H1 (cell line): ENCODE data around the gene PDE6B. TPM values are rescaled to one million over a fixed set of nuclear protein-coding genes. Genes with fewer than 3 reads are reported as not detected.

Experiments used
- CTCF ChIA-PET: fragments of 300-600 bp; sonication (Branson Sonifier 250); formaldehyde crosslinking; loops from one replicate; lab custom pipeline; 2021; ENCODE audit not compliant: partially characterized antibody; lab: Charles Lee
- POLR2A ChIA-PET: fragments of 300-600 bp; sonication (Branson Sonifier 250); formaldehyde crosslinking; loops from one replicate; lab custom pipeline; 2021; ENCODE audit warnings: inconsistent platforms; ENCODE audit not compliant: partially characterized antibody; lab: Charles Lee
- DNase-seq, 2 experiments: peaks; one replicate each; pipeline versions ENCODE4 v3.0.0 to v3.0.0-alpha.2; 2010 to 2022; ENCODE audit warnings: low spot score in 2 of 2, low read depth in 1 of 2, mixed read lengths in 1 of 2
- FAIRE-seq: peaks from 2 replicates; lab custom pipeline; 2011; peaks lifted over from hg19 to GRCh38; lab: Jason Lieb, UNC
- H2AFZ ChIP-seq: 2 replicates; pipeline ENCODE4 v1.8.1; 2012; ENCODE audit warnings: low read length, inconsistent platforms
- H2AK5ac ChIP-seq: 2 replicates; pipeline ENCODE4 v1.6.1; 2013; ENCODE audit warnings: low read depth, low read length
- H2BK120ac ChIP-seq: replicated peaks from 2 replicates; pipeline ENCODE3; 2013; ENCODE audit warnings: low read depth, low read length, inconsistent platforms
- H2BK12ac ChIP-seq: 2 replicates; pipeline ENCODE4 v1.6.1; 2013; ENCODE audit warnings: low read depth, low read length
- H2BK15ac ChIP-seq: 2 replicates; pipeline ENCODE4 v1.6.1; 2013; ENCODE audit warnings: low read length
- H2BK20ac ChIP-seq: 2 replicates; pipeline ENCODE4 v1.6.1; 2013; ENCODE audit warnings: low read length
- H2BK5ac ChIP-seq: 2 replicates; pipeline ENCODE4 v1.6.1; 2013; ENCODE audit warnings: low read depth, low read length
- H3K14ac ChIP-seq: 2 replicates; pipeline ENCODE4 v1.6.1; 2013; ENCODE audit warnings: inconsistent platforms; ENCODE audit not compliant: insufficient read length
- H3K18ac ChIP-seq: 2 replicates; pipeline ENCODE4 v1.6.1; 2013; ENCODE audit warnings: low read length; ENCODE audit errors: extremely low read depth
- H3K23ac ChIP-seq: 2 replicates; pipeline ENCODE4 v1.6.1; 2013; ENCODE audit warnings: inconsistent platforms; ENCODE audit not compliant: insufficient read length
- H3K23me2 ChIP-seq: 2 replicates; pipeline ENCODE4 v1.6.1; 2013; ENCODE audit warnings: low read depth, low read length
- H3K27ac ChIP-seq: 2 replicates; pipeline ENCODE4 v1.6.1; 2011; ENCODE audit warnings: low read depth, low read length, inconsistent platforms
- H3K27me3 ChIP-seq, 4 experiments: replicated peaks in 1 of 4; 1 replicate in 1 of 4; 2 replicates in 3 of 4; pipeline versions ENCODE4 v1.6.1 to v1.8.1; 2011 to 2013; ENCODE audit warnings: low read length in 3 of 4, mild to moderate bottlenecking in 3 of 4, inconsistent platforms in 2 of 4, mixed read lengths in 2 of 4, moderate library complexity in 1 of 4; ENCODE audit not compliant: control insufficient read depth in 3 of 4, insufficient read depth in 3 of 4; ENCODE audit errors: extremely low read depth in 1 of 4
- H3K36me3 ChIP-seq, 4 experiments: 2 replicates each; pipeline versions ENCODE4 v1.6.1 to v1.8.1; 2011 to 2013; ENCODE audit warnings: mild to moderate bottlenecking in 4 of 4, low read length in 3 of 4, moderate library complexity in 2 of 4, control low read depth in 1 of 4, inconsistent platforms in 1 of 4; ENCODE audit not compliant: insufficient read depth in 4 of 4, control insufficient read depth in 2 of 4
- H3K4ac ChIP-seq: replicated peaks from 2 replicates; pipeline ENCODE3; 2013; ENCODE audit warnings: low read length, low read depth, mixed read lengths, inconsistent platforms; ENCODE audit not compliant: insufficient read length
- H3K4me1 ChIP-seq, 4 experiments: replicated peaks in 1 of 4; 1 replicate in 1 of 4; 2 replicates in 3 of 4; pipeline versions ENCODE4 v1.6.1 to v1.8.1; 2011 to 2013; ENCODE audit warnings: low read length in 3 of 4, inconsistent platforms in 2 of 4, mixed read lengths in 1 of 4; ENCODE audit not compliant: insufficient read depth in 4 of 4, control insufficient read depth in 3 of 4
- H3K4me2 ChIP-seq, 2 experiments: 2 replicates each; pipeline versions ENCODE4 v1.6.1 to v1.8.1; 2011 to 2013; ENCODE audit warnings: low read depth in 2 of 2, low read length in 2 of 2, control low read depth in 1 of 2, inconsistent platforms in 1 of 2, mild to moderate bottlenecking in 1 of 2; ENCODE audit not compliant: insufficient read depth in 1 of 2
- H3K4me3 ChIP-seq, 4 experiments: fragments of 200-600, 300-600 bp in 1 of 4; sonication (generic), shearing (Covaris generic), sonication (Bioruptor Twin) in 1 of 4; 2 replicates each; pipeline versions ENCODE4 v1.5.1 to v1.8.1; 2011 to 2016; ENCODE audit warnings: low read length in 4 of 4, low read depth in 3 of 4, control low read depth in 2 of 4, inconsistent platforms in 2 of 4, mild to moderate bottlenecking in 2 of 4, mixed read lengths in 1 of 4, moderate library complexity in 1 of 4; ENCODE audit not compliant: insufficient read depth in 2 of 4; ENCODE audit errors: extremely low read depth in 1 of 4
- H3K56ac ChIP-seq: replicated peaks from 2 replicates; pipeline ENCODE3; 2013; ENCODE audit warnings: low read depth, mild to moderate bottlenecking, mixed read lengths, low read length, inconsistent platforms; ENCODE audit not compliant: insufficient read length
- H3K79me1 ChIP-seq: 2 replicates; pipeline ENCODE4 v1.6.1; 2013; ENCODE audit warnings: low read depth, low read length, control low read depth
- H3K79me2 ChIP-seq, 2 experiments: 2 replicates each; pipeline versions ENCODE4 v1.6.1 to v1.8.1; 2012 to 2013; ENCODE audit warnings: low read length in 2 of 2, mild to moderate bottlenecking in 2 of 2, inconsistent platforms in 1 of 2; ENCODE audit not compliant: insufficient read depth in 2 of 2, control insufficient read depth in 1 of 2
- H3K9ac ChIP-seq, 4 experiments: replicated peaks in 1 of 4; 1 replicate in 1 of 4; 2 replicates in 3 of 4; pipeline versions ENCODE4 v1.6.1 to v1.8.1; 2011 to 2013; ENCODE audit warnings: low read depth in 3 of 4, low read length in 3 of 4, control low read depth in 2 of 4, mild to moderate bottlenecking in 2 of 4, moderate library complexity in 2 of 4, inconsistent platforms in 1 of 4; ENCODE audit errors: extremely low read depth in 1 of 4
- H3K9me3 ChIP-seq, 2 experiments: 2 replicates each; pipeline versions ENCODE4 v1.6.1 to v1.8.1; 2012 to 2013; ENCODE audit warnings: mild to moderate bottlenecking in 2 of 2, moderate library complexity in 2 of 2, control low read depth in 1 of 2, inconsistent platforms in 1 of 2, low read depth in 1 of 2, low read length in 1 of 2, mixed read lengths in 1 of 2; ENCODE audit not compliant: insufficient read depth in 2 of 2
- H4K20me1 ChIP-seq, 2 experiments: replicated peaks in 1 of 2; 2 replicates each; pipeline versions ENCODE3 to v1.8.1; 2011 to 2013; ENCODE audit warnings: inconsistent platforms in 2 of 2, low read length in 2 of 2, mild to moderate bottlenecking in 1 of 2; ENCODE audit not compliant: insufficient read depth in 2 of 2, control insufficient read depth in 1 of 2
- H4K5ac ChIP-seq: 2 replicates; pipeline ENCODE4 v1.6.1; 2013; ENCODE audit warnings: low read length, low read depth, mixed read lengths, inconsistent platforms; ENCODE audit not compliant: insufficient read length
- H4K8ac ChIP-seq: 2 replicates; pipeline ENCODE4 v1.8.0; 2013; ENCODE audit warnings: mild to moderate bottlenecking, moderate library complexity, low read length, inconsistent platforms; ENCODE audit not compliant: insufficient read depth; ENCODE audit errors: extremely low read depth
- H4K91ac ChIP-seq: replicated peaks from 2 replicates; pipeline ENCODE3; 2013; ENCODE audit warnings: low read length, mixed read lengths, inconsistent platforms; ENCODE audit not compliant: insufficient read length
- CHD1 ChIP-seq: IDR thresholded peaks from 2 replicates; pipeline ENCODE4 v1.6.1; 2012; ENCODE audit warnings: low read depth, low read length, improper control_type of control experiment
- E2F6 ChIP-seq: IDR thresholded peaks from 2 replicates; pipeline ENCODE4 v1.6.1; 2012; ENCODE audit warnings: inconsistent platforms
- FOSL1 ChIP-seq: IDR thresholded peaks from 2 replicates; pipeline ENCODE4 v1.6.1; 2011; ENCODE audit warnings: mild to moderate bottlenecking, low read depth, low read length, moderate library complexity; ENCODE audit not compliant: insufficient read depth
- KDM1A ChIP-seq: fragments of 200-600, 300-600 bp; sonication (generic); IDR thresholded peaks from 2 replicates; pipeline ENCODE4 v1.7.1; 2016; ENCODE audit warnings: mild to moderate bottlenecking, low read length, borderline replicate concordance
- NANOG ChIP-seq: IDR thresholded peaks from 2 replicates; pipeline ENCODE4 v1.6.1; 2011; ENCODE audit warnings: low read length, low read depth, mild to moderate bottlenecking, inconsistent platforms; ENCODE audit not compliant: insufficient read depth, poor library complexity, severe bottlenecking
- SP2 ChIP-seq: IDR thresholded peaks from 2 replicates; pipeline ENCODE4 v1.6.1; 2012; ENCODE audit warnings: mild to moderate bottlenecking, low read length, inconsistent platforms
- SUZ12 ChIP-seq: fragments of 200-600 bp; sonication (generic); IDR thresholded peaks from 2 replicates; pipeline ENCODE4 v1.6.1; 2012; ENCODE audit warnings: mild to moderate bottlenecking, inconsistent platforms, low read length, moderate library complexity, mixed read lengths
- WGBS, 2 experiments: shearing (Covaris generic) in 1 of 2; methylation state at CpG; one replicate each; pipeline versions ENCODE4 v1.1.6 to v1.1.7; 2013 to 2015; ENCODE audit warnings: low lambda C conversion rate in 2 of 2, mixed read lengths in 2 of 2, inconsistent platforms in 1 of 2, low coverage in 1 of 2, missing lambda C conversion rate in 1 of 2; ENCODE audit not compliant: insufficient replicate concordance in 2 of 2, insufficient coverage in 1 of 2, insufficient read length in 1 of 2; ENCODE audit errors: extremely low coverage in 1 of 2, missing lambda C conversion rate in 1 of 2; 5-methylcytosine and 5-hydroxymethylcytosine counted together
- polyA plus RNA-seq, 7 experiments: library from polyadenylated mRNA; depleted of rRNA in 3 of 7; stranded (reverse) in 5 of 7; unstranded in 2 of 7; fragments of >200 nt in 5 of 7; fragments of 200-250 nt in 2 of 7; gene quantifications; 1 replicate in 5 of 7; 2 replicates in 1 of 7; 4 replicates in 1 of 7; pipeline versions ENCODE4 v1.2.1 to v1.2.3, GENCODE V29; 2011 to 2013; ENCODE audit warnings: missing spikeins in 2 of 7, mixed read lengths in 2 of 7
- total RNA-seq: library from RNA; stranded (reverse); fragmentation: NEBNext Ultra II Directional; extraction: Animal tissue kit (Norgen Biotek cat#: 25700); gene quantifications from 2 replicates; pipeline ENCODE4 v1.2.1, GENCODE V29; 2021

Gene PDE6B
- total and polyA plus RNA-seq, 2 of the 8 experiments (the other 6 are each of a cell fraction or from before 2014, with no cell fraction given), result 4.1 to 8.4 TPM

- Histone ChIP-seq H2BK5ac (no peak overlapping the region), H3K27me3 (peaks cover 0 to 5% (median 2%) of the 10 kb centered on the region in 4 experiments; a peak in 3 of 7 replicates), H4K5ac (no peak overlapping the region), H2BK12ac (no peak overlapping the region), H3K23me2 (peaks cover 4% of the 10 kb centered on the region; the same call in 1 of the 2 replicates), H3K23ac (no peak overlapping the region), H3K14ac (no peak overlapping the region), H2AK5ac (no peak overlapping the region), H3K4me1 (no peaks in the 10 kb centered on the region; a peak in 2 of 7 replicates), H3K18ac (no peak overlapping the region), H3K56ac (no peak overlapping the region), H3K4ac (no peak overlapping the region), H3K79me2 (no peaks in the 10 kb centered on the region), H3K4me2 (no peak overlapping the region), H3K27ac (no peak overlapping the region), H3K4me3 (no peak overlapping the region), H2AFZ (no peak overlapping the region), H2BK15ac (no peak overlapping the region), H2BK120ac (no peak overlapping the region), H4K8ac (no peak overlapping the region), H4K20me1 (peaks cover 0 to 1% of the 10 kb centered on the region in 2 experiments), H3K9me3 (no peaks in the 10 kb centered on the region), H3K36me3 (no peaks in the 10 kb centered on the region), H2BK20ac (no peak overlapping the region), H4K91ac (no peak overlapping the region), H3K79me1 (no peaks in the 10 kb centered on the region), H3K9ac (no peak overlapping the region)
- 90% methylated on average over 25 of the region's 27 CpGs; no CpG with 5 or more reads in 1 of the 2 experiments for WGBS, 2 experiments
- FAIRE-seq, result no peak
- CTCF ChIA-PET, result interaction anchor here (0.7 to 5.2 kb wide), 10 partner anchors 9 to 97 kb away, joined by 3 to 65 read pairs (median 4); no protein-coding TSS in a partner anchor
- no peak for DNase-seq
- POLR2A ChIA-PET, result interaction anchor here (0.7 to 2.8 kb wide), 7 partner anchors 9 to 26 kb away, joined by 3 to 12 read pairs (median 5); partner anchors contain the start of genes ATP5ME, MYL5 and SLC49A3
- TF ChIP-seq CHD1 (no peak), SP2 (no peak), KDM1A (no peak), E2F6 (no peak), SUZ12 (no peak), FOSL1 (no peak), NANOG (no peak)
These were observed 74.6 kb downstream of the PDE6B start for GRCh38 chr4:699816-700580.
